ENCODE measurements around the gene TRPM3. TPM values are rescaled to one million over a fixed set of nuclear protein-coding genes. Genes with fewer than 3 reads are reported as not detected.

Gene TRPM3
- total RNA-seq, 4 donors from 2014 or later, result under 0.01 to 0.26 (median under 0.01) TPM

GRCh38 chr9:70673844-70674243 is 447.6 kb downstream of the TRPM3 start:
- Histone ChIP-seq H3K27ac (no peak overlapping the region), H3K9me3 (no peaks in the 10 kb centered on the region), H3K36me3 (no peaks in the 10 kb centered on the region), H3K4me1 (peaks cover 0 to 7% (median 0%) of the 10 kb centered on the region in 3 donors), H3K27me3 (no peaks in the 10 kb centered on the region), H3K4me3 (no peak overlapping the region)
- DNase-seq, result no peak
- WGBS, 2 donors, result 70 to 89% methylated on average over 1 of the region's 1 CpG
- TF ChIP-seq CTCF (IDR thresholded peaks at IDR 0.05) (no peak), POLR2A (IDR thresholded peaks at IDR 0.05) (no peak)
- intact Hi-C loops (cut with DNase I), result no loop called here

- H3K27me3 ChIP-seq, result no peaks in the 10 kb centered on the region
- H3K9me3 ChIP-seq, result no peaks in the 10 kb centered on the region
- no peaks in the 10 kb centered on the region for H3K36me3 ChIP-seq
- H3K4me3 ChIP-seq, result no peak overlapping the region
- H3K4me1 ChIP-seq, result peaks cover 0 to 7% (median 0%) of the 10 kb centered on the region in 3 donors
- H3K27ac ChIP-seq, result no peak overlapping the region
- 33 to 46% methylated on average over 1 of the region's 1 CpG for WGBS, 2 donors
- intact Hi-C loops (cut with DNase I), result no loop called here
- DNase-seq, result no peak
- TF ChIP-seq CTCF (IDR thresholded peaks at IDR 0.05), result no peak
- no peak for TF ChIP-seq POLR2A (IDR thresholded peaks at IDR 0.05)
These were observed 449.2 kb downstream of the TRPM3 start for GRCh38 chr9:70672161-70672649.

GRCh38 chr9:70668751-70669150 is 452.7 kb downstream of the TRPM3 start:
- Histone ChIP-seq H3K27ac (no peak overlapping the region), H3K9me3 (no peaks in the 10 kb centered on the region), H3K4me1 (peaks cover 0 to 7% (median 0%) of the 10 kb centered on the region in 3 donors), H3K36me3 (no peaks in the 10 kb centered on the region), H3K4me3 (no peak overlapping the region), H3K27me3 (no peaks in the 10 kb centered on the region)
- WGBS, 2 donors, result 16 to 31% methylated on average over 3 of the region's 3 CpGs
- no peak for DNase-seq
- intact Hi-C loops (cut with DNase I), result no loop called here
- no peak for TF ChIP-seq POLR2A (IDR thresholded peaks at IDR 0.05)
- TF ChIP-seq CTCF (IDR thresholded peaks at IDR 0.05), result no peak

GRCh38 chr9:70658765-70659164 is 462.7 kb downstream of the TRPM3 start:
- Histone ChIP-seq H3K27ac (no peak overlapping the region), H3K4me3 (no peak overlapping the region), H3K4me1 (no peaks in the 10 kb centered on the region), H3K27me3 (no peaks in the 10 kb centered on the region), H3K9me3 (no peaks in the 10 kb centered on the region), H3K36me3 (no peaks in the 10 kb centered on the region)
- DNase-seq, result no peak
- intact Hi-C loops (cut with DNase I), result no loop called here
- no peak for TF ChIP-seq CTCF (IDR thresholded peaks at IDR 0.05)
- TF ChIP-seq POLR2A (IDR thresholded peaks at IDR 0.05), result no peak

- Histone ChIP-seq H3K9me3 (no peaks in the 10 kb centered on the region), H3K4me1 (no peaks in the 10 kb centered on the region), H3K27me3 (no peaks in the 10 kb centered on the region), H3K27ac (no peak overlapping the region), H3K36me3 (no peaks in the 10 kb centered on the region), H3K4me3 (no peak overlapping the region)
- TF ChIP-seq POLR2A (IDR thresholded peaks at IDR 0.05) (no peak), CTCF (IDR thresholded peaks at IDR 0.05) (no peak)
- no peak for DNase-seq
- 61 to 77% methylated on average over 1 of the region's 1 CpG for WGBS, 2 donors
- intact Hi-C loops (cut with DNase I), result no loop called here
These were observed 465.1 kb downstream of the TRPM3 start for GRCh38 chr9:70656281-70656680.

Data from esophagus squamous epithelium (tissue), 5 donors.